ENCODE data around the gene SLC22A7. TPM values are rescaled to one million over a fixed set of nuclear protein-coding genes. Genes with fewer than 3 reads are reported as not detected.

SLC22A7 gene
- total RNA-seq, 1 experiment from 2014 or later = not detected

DNA sequence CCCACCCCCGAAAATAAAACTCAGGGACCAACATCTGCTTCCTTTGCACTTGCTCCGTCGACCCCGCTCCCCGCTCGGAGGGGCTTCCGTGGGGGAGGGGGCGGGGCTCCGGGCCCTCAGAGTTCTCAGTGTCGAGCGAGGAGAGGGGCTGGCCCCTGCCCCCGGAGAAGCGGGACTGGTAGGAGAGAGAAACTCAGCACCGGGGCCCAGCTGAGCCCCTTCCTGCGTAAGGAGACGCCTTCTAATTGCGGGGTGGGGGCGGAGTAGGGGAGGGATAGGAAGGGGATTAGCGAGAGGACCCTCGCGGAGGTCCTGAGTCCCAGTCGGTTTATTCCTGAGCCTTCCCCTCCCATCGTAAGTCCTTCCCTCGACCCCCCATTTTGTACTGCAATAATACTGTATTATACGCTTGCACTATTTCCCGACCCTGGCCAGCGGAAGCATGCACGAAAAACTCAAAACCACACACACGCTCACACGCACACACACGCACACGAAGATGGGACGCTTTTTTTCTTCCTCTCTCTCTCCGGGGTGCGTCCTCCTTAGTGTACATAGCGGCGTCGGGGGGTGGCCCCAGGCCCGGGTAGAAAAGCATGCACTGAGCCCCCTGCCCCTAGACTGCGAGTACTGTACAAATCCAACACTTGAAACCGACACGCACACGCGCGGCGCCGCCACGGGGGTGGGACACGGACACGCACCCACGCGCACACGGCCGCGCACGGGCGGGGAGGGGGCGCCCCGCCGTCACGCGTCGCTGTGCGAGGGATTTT, 22.1 kb upstream of the SLC22A7 start:
- Histone ChIP-seq H3K36me3 (ENCODE audit: low read depth) (no peaks in the 10 kb centered on the region), H3K27ac (no peak overlapping the region), H3K9me2 (ENCODE audit: insufficient read depth) (no peaks in the 10 kb centered on the region), H3K9me3 (ENCODE audit: insufficient read depth, low read depth) (no peaks in the 10 kb centered on the region), H3K4me2 (no peak overlapping the region), H3K4me3 (no peak overlapping the region), H3K27me3 (ENCODE audit: insufficient read depth, low read depth) (0 out of 2 replicates have a peak, but pooled peaks cover 6% of the 10 kb centered on the region), H3K4me1 (replicated peaks; ENCODE audit: insufficient read depth) (no peaks in the 10 kb centered on the region), H4K20me1 (ENCODE audit: insufficient read depth) (no peaks in the 10 kb centered on the region), H2AFZ (no peak overlapping the region), H3F3A (ENCODE audit: insufficient read depth, low read depth) (no peaks in the 10 kb centered on the region), H3K79me2 (ENCODE audit: low read depth) (no peaks in the 10 kb centered on the region)
- intact Hi-C loops (cut with micrococcal nuclease; ENCODE audit: unreplicated experiment) = no loop called here
- BruUV-seq (replicated peaks) = no TSS peak
- TF ChIP-seq EZH2 (IDR thresholded peaks at IDR 0.05; ENCODE audit: low read depth) = no peak
- TF ChIP-seq, protein P1, sequence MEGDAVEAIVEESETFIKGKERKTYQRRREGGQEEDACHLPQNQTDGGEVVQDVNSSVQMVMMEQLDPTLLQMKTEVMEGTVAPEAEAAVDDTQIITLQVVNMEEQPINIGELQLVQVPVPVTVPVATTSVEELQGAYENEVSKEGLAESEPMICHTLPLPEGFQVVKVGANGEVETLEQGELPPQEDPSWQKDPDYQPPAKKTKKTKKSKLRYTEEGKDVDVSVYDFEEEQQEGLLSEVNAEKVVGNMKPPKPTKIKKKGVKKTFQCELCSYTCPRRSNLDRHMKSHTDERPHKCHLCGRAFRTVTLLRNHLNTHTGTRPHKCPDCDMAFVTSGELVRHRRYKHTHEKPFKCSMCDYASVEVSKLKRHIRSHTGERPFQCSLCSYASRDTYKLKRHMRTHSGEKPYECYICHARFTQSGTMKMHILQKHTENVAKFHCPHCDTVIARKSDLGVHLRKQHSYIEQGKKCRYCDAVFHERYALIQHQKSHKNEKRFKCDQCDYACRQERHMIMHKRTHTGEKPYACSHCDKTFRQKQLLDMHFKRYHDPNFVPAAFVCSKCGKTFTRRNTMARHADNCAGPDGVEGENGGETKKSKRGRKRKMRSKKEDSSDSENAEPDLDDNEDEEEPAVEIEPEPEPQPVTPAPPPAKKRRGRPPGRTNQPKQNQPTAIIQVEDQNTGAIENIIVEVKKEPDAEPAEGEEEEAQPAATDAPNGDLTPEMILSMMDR (conservative IDR thresholded peaks at IDR 0.05) = no peak
- POLR2A ChIA-PET (ENCODE audit: unreplicated experiment) = no interaction called here
- CTCF ChIA-PET = interaction anchor here (0.6 kb wide), 1 partner anchor 161 kb away, joined by 3 read pairs; no protein-coding TSS in a partner anchor
- DNase-seq = no peak

DNA sequence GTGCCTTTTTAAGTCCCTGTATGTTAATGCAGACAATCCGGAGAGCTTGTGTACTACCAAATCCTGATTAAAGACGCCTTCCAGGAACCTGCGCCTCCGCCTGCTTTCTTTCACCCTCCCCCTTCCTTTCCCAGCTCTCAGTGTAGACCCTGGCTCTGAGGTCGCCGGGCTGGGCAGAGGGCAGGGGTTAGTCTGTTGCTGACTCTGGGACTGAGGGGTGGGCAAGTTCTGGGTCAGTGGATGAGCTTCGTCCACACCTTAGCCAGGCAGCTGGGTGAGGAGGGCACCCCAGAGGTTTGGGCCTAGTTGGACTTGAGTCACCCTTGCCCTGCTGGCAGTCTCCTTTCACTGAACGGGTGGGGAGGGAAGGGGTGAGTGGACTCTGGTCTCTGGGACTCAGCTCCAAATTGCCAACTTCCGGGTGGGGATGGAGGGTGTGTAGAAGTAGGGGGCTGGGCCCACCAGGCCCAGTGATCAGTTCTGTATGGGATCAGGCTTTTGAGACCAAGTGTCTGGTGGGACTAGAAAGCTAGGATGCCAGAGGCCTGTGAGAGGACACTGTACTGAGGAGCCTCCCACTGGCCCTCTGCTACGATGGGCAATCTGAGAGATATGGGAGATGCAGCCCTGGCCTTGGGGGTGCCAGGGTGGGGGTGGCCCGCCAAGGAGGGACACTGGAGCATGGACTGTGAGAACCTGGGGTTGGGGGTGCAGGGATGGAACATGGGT, 21.3 kb upstream of the SLC22A7 start:
- BruUV-seq (replicated peaks) = no TSS peak
- Histone ChIP-seq H3K4me2 (no peak overlapping the region), H4K20me1 (ENCODE audit: insufficient read depth) (no peaks in the 10 kb centered on the region), H3K79me2 (ENCODE audit: low read depth) (no peaks in the 10 kb centered on the region), H3K9me2 (ENCODE audit: insufficient read depth) (no peaks in the 10 kb centered on the region), H3K9me3 (ENCODE audit: insufficient read depth, low read depth) (no peaks in the 10 kb centered on the region), H3K27me3 (ENCODE audit: insufficient read depth, low read depth) (peaks cover 11% of the 10 kb centered on the region; the same call in 1 of the 2 replicates), H3K4me3 (no peak overlapping the region), H3K4me1 (replicated peaks; ENCODE audit: insufficient read depth) (no peaks in the 10 kb centered on the region), H3K36me3 (ENCODE audit: low read depth) (no peaks in the 10 kb centered on the region), H2AFZ (no peak overlapping the region), H3F3A (ENCODE audit: insufficient read depth, low read depth) (no peaks in the 10 kb centered on the region), H3K27ac (no peak overlapping the region)
- CTCF ChIA-PET = no interaction called here
- intact Hi-C loops (cut with micrococcal nuclease; ENCODE audit: unreplicated experiment) = no loop called here
- TF ChIP-seq, protein P1 (conservative IDR thresholded peaks at IDR 0.05) = no peak
- no peak for TF ChIP-seq EZH2 (IDR thresholded peaks at IDR 0.05; ENCODE audit: low read depth)
- no peak for DNase-seq
- POLR2A ChIA-PET (ENCODE audit: unreplicated experiment) = no interaction called here

DNA sequence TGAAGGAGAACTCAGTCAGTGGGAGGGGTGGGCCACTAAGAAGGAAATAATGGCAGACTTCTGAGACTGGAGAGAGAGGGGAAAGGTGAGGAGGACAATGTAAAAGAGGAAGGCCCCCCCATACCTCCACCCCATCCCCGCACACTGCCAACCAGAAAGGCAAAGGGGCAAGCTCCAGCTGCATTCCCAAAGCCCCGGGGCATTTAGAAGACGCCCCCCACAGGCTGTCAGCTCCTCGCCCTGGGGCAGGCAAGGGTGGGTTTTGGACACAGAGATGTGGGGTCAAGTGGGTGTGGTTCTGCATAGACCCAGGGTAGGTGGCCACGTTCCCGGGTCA, 20.8 kb upstream of the SLC22A7 start:
- BruUV-seq (replicated peaks) = no TSS peak

More for the DNA sequence above, 20.8 kb upstream of the SLC22A7 start:
- H3K9me2 ChIP-seq (ENCODE audit: insufficient read depth) = no peaks in the 10 kb centered on the region
- H4K20me1 ChIP-seq (ENCODE audit: insufficient read depth) = no peaks in the 10 kb centered on the region
- CTCF ChIA-PET = no interaction called here
- no peaks in the 10 kb centered on the region for H3F3A ChIP-seq (ENCODE audit: insufficient read depth, low read depth)
- no peak overlapping the region for H3K27ac ChIP-seq
- no peaks in the 10 kb centered on the region for H3K79me2 ChIP-seq (ENCODE audit: low read depth)
- no peak overlapping the region for H3K4me2 ChIP-seq
- TF ChIP-seq EZH2 (IDR thresholded peaks at IDR 0.05; ENCODE audit: low read depth) = no peak
- TF ChIP-seq, protein P1 (conservative IDR thresholded peaks at IDR 0.05) = no peak
- DNase-seq = no peak
- POLR2A ChIA-PET (ENCODE audit: unreplicated experiment) = no interaction called here
- no peaks in the 10 kb centered on the region for H3K9me3 ChIP-seq (ENCODE audit: insufficient read depth, low read depth)
- intact Hi-C loops (cut with micrococcal nuclease; ENCODE audit: unreplicated experiment) = no loop called here
- no peaks in the 10 kb centered on the region for H3K36me3 ChIP-seq (ENCODE audit: low read depth)
- peaks cover 15% of the 10 kb centered on the region; the same call in 1 of the 2 replicates for H3K27me3 ChIP-seq (ENCODE audit: insufficient read depth, low read depth)
- H2AFZ ChIP-seq = no peak overlapping the region
- H3K4me3 ChIP-seq = no peak overlapping the region
- no peaks in the 10 kb centered on the region for H3K4me1 ChIP-seq (replicated peaks; ENCODE audit: insufficient read depth)

Measured in PC-9 (cell line).